Type B pancreatic cell (in vitro differentiated cells): Measurements from ENCODE around the gene MANSC1. TPM values are rescaled to one million over a fixed set of nuclear protein-coding genes. Genes with fewer than 3 reads are reported as not detected.
A peak's percentile ranks its signal among the peaks of the same experiment; 100 is the strongest.

Source experiments
- DNase-seq: peaks from one replicate; pipeline ENCODE4 v3.0.0; 2021; ENCODE audit warnings: mixed read lengths; ENCODE audit not compliant: unreplicated experiment; ENCODE audit errors: extremely low spot score
- H3K27ac Mint-ChIP-seq: 2 replicates; pipeline ENCODE4 v1.8.0; 2021; ENCODE audit warnings: mild to moderate bottlenecking, mixed read lengths
- H3K27me3 Mint-ChIP-seq: 2 replicates; pipeline ENCODE4 v1.8.0; 2021; ENCODE audit warnings: mixed read lengths
- H3K36me3 Mint-ChIP-seq: 2 replicates; pipeline ENCODE4 v1.8.0; 2021; ENCODE audit warnings: mixed read lengths
- H3K4me1 Mint-ChIP-seq: one replicate; pipeline ENCODE4 v1.8.0; 2021; ENCODE audit warnings: mixed read lengths; ENCODE audit not compliant: unreplicated experiment
- H3K4me3 Mint-ChIP-seq: 2 replicates; pipeline ENCODE4 v1.8.0; 2021; ENCODE audit warnings: mild to moderate bottlenecking, mixed read lengths
- H3K9me3 Mint-ChIP-seq: 2 replicates; pipeline ENCODE4 v1.8.0; 2021; ENCODE audit warnings: mixed read lengths
- total RNA-seq: library from RNA; stranded (reverse); gene quantifications from 2 replicates; pipeline ENCODE4 v1.2.1, GENCODE V29; 2021; ENCODE audit warnings: low replicate concordance
- TF ChIP-seq, protein P1 (sequence below): fragments of 200-600 bp; sonication (generic); conservative IDR thresholded peaks from 2 replicates; pipeline ENCODE4 v1.5.0; 2021; ENCODE audit warnings: antibody characterized with exemption, mild to moderate bottlenecking

Gene MANSC1
- total RNA-seq, 1 donor from 2014 or later = 16.8 TPM

GRCh38 chr12:12396694-12397093 is 46.7 kb upstream of the MANSC1 start:
- no peak for DNase-seq
- Mint-ChIP-seq H3K4me1 (peaks cover 12% of the 10 kb centered on the region), H3K36me3 (peaks cover 34% of the 10 kb centered on the region), H3K9me3 (peaks cover 8% of the 10 kb centered on the region), H3K27me3 (no peaks in the 10 kb centered on the region), H3K4me3 (no peak overlapping the region), H3K27ac (no peak overlapping the region)
- TF ChIP-seq, protein P1, sequence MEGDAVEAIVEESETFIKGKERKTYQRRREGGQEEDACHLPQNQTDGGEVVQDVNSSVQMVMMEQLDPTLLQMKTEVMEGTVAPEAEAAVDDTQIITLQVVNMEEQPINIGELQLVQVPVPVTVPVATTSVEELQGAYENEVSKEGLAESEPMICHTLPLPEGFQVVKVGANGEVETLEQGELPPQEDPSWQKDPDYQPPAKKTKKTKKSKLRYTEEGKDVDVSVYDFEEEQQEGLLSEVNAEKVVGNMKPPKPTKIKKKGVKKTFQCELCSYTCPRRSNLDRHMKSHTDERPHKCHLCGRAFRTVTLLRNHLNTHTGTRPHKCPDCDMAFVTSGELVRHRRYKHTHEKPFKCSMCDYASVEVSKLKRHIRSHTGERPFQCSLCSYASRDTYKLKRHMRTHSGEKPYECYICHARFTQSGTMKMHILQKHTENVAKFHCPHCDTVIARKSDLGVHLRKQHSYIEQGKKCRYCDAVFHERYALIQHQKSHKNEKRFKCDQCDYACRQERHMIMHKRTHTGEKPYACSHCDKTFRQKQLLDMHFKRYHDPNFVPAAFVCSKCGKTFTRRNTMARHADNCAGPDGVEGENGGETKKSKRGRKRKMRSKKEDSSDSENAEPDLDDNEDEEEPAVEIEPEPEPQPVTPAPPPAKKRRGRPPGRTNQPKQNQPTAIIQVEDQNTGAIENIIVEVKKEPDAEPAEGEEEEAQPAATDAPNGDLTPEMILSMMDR = no peak

DNA sequence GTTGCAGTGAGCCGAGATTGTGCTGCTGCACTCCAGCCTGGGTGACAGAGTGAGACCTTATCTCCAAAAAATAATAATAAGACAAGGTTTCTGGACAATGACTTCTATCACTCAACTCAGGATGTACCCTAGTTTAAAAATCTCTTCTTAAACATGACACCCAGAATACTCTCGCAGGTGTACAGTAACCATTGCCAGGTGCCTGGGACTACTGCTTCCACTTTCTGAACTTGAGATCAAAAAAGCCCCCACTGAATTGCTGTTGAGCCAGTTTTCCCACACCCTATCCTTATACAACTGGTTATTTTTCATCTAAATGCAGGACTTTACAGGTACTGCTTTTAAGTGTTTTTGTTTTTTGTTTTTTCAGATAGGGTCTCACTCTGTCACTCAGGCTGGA is 43.1 kb upstream of the MANSC1 start:
- Mint-ChIP-seq H3K27ac (no peak overlapping the region), H3K4me3 (no peak overlapping the region), H3K4me1 (peaks cover 7% of the 10 kb centered on the region), H3K27me3 (no peaks in the 10 kb centered on the region), H3K36me3 (peaks cover 42% of the 10 kb centered on the region), H3K9me3 (no peaks in the 10 kb centered on the region)
- no peak for DNase-seq
- TF ChIP-seq, protein P1 = no peak

GRCh38 chr12:12392413-12392812 is 42.4 kb upstream of the MANSC1 start:
- H3K27ac Mint-ChIP-seq = peak overlapping the region; percentile 15
- H3K4me3 Mint-ChIP-seq = no peak overlapping the region
- H3K4me1 Mint-ChIP-seq = peaks cover 3% of the 10 kb centered on the region
- peaks cover 37% of the 10 kb centered on the region for H3K36me3 Mint-ChIP-seq
- H3K27me3 Mint-ChIP-seq = no peaks in the 10 kb centered on the region
- H3K9me3 Mint-ChIP-seq = no peaks in the 10 kb centered on the region
- TF ChIP-seq, protein P1 = no peak
- DNase-seq = no peak

DNA sequence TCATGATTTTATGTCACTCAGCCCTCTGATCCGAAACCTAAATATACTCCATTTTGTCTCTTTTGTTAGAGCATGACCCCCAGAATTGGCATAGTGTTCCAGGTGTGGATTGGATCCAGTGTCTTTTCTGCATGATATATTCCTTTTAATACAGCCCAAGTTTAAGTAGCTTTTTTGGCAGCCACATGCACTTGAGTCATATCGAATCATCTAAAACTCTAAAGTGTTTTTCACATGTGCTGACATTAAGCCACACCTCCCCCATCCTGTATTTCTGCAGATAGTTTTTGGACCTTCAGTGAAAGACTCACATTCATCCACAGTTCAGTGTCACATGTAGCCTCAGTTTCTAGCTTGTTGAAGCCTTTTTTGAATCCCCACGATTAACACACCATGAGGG is 37.5 kb upstream of the MANSC1 start:
- H3K27ac Mint-ChIP-seq = no peak overlapping the region
- TF ChIP-seq, protein P1 = no peak
- H3K36me3 Mint-ChIP-seq = peaks cover 34% of the 10 kb centered on the region
- no peak overlapping the region for H3K4me3 Mint-ChIP-seq
- H3K4me1 Mint-ChIP-seq = peaks cover 11% of the 10 kb centered on the region
- DNase-seq = no peak
- no peaks in the 10 kb centered on the region for H3K9me3 Mint-ChIP-seq
- H3K27me3 Mint-ChIP-seq = no peaks in the 10 kb centered on the region

DNA sequence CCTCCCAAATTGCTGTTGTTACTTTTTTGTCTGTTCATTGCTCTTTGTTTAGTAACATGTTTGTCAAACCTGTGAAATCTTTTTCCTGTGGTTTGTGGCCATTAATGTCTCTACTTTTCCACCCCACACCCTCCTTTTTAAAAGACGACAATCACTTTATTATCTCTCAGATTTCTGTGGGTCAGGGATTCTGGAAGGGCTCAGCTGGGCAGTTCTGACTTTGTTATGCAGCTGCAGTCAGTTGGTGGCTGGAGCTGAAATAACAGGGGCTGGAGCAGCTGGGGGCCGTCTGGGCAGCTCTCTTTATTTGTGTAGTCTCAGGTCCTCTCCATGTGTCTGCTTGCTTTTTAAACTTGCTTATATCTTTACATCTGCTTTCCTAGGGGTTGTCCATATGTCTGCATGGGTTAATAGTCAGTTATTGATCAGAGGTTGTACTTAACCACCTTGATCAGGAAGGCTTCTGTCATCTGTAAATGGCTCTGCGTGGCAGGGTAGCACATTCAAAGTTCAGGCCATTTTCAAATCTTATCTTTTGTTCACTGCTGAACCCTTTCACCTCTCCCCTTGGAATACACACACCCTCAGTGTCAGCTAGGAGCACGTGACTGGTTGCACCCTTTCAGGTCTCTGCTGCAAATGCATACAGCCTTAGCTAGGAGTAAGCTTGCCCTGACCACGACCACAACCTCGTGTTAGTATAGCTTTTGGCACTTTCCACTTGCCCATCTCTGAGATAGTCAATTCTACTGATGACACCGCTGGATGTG is 34.7 kb upstream of the MANSC1 start:
- Mint-ChIP-seq H3K36me3 (peaks cover 30% of the 10 kb centered on the region), H3K27me3 (no peaks in the 10 kb centered on the region), H3K4me3 (peak overlapping the region; percentile 13), H3K27ac (peak overlapping the region; percentile 61), H3K9me3 (no peaks in the 10 kb centered on the region), H3K4me1 (peaks cover 14% of the 10 kb centered on the region)
- TF ChIP-seq, protein P1 = no peak
- DNase-seq = no peak
